Measurements from ENCODE around the gene PCDHA8.

DNA sequence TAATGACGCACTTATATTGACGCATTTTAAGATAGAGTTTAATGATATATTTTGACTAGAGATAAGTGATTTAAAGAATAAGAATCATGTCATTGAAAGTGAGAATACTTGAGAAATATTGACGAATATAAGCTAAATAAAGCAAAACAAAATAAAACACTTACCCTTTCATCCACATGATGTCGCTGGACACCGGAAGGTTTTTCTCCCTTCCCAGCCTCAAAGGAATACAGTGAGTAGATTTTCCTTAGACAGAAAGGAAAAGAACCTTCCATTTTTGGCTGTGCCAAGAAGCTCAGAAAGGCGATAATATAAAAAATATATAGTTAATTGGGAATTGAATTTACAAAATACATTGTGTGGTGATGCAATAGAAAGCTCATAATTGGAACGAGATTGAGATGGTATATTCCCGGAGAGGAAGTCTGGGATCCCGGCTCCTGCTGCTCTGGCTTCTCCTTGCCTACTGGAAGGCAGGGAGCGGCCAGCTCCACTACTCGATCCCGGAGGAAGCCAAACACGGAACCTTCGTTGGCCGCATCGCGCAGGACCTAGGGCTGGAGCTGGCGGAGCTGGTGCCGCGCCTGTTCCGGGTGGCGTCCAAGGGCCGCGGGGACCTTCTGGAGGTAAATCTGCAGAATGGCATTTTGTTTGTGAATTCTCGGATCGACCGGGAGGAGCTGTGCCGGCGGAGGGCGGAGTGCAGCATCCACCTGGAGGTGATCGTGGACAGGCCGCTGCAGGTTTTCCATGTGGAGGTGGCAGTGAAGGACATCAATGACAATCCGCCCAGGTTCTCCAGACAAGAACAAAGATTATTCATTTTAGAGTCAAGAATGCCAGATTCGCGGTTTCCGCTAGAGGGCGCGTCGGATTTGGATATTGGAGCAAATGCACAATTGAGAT, 19.4 kb upstream of the PCDHA8 start, which contains the start of gene PCDHA5:
- TF ChIP-seq KDM1A (IDR thresholded peaks at IDR 0.05) (no peak), NR3C1 (CRISPR knock-in tag; IDR thresholded peaks at IDR 0.05) (no peak), TGIF2 (CRISPR knock-in tag; IDR thresholded peaks at IDR 0.05) (no peak), ZNF3 (CRISPR knock-in tag; IDR thresholded peaks at IDR 0.05) (no peak)
